ENCODE results near the gene RTN1. TPM values are rescaled to one million over a fixed set of nuclear protein-coding genes. Genes with fewer than 3 reads are reported as not detected.

Gene RTN1
- total and polyA plus RNA-seq, 2 experiments from 2014 or later, result 4.2 to 4.3 TPM

DNA sequence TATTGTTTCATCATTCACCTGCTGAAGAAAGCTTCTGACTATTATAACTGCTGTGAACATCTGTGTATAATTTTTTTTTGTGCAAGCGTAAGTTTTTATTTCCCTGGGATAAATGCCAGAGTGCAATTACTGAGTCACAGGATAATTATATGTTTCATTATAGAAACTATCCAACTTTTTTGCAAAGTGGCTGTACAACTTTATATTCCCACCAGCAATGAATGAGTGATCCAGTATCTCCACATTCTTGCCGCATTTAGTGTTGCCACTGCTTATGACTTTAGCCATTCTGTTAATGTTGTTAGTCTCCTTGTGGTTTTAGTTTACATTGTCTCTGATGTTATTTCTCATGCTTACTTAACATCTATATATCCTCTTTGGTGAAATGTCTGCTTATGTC lies 205.8 kb downstream of the RTN1 start:
- H3K27ac Mint-ChIP-seq, result no peak overlapping the region
- H3K27me3 Mint-ChIP-seq (ENCODE audit: insufficient read depth, low read depth, poor library complexity), result peaks cover 5% of the 10 kb centered on the region
- no peak for TF ChIP-seq ZNF114 (CRISPR knock-in tag; IDR thresholded peaks at IDR 0.05)
- no peak for TF ChIP-seq ZNF331 (CRISPR knock-in tag; IDR thresholded peaks at IDR 0.05; ENCODE audit: low read depth)
- DNase-seq (ENCODE audit: low spot score) (no peak), ATAC-seq (no peak)
- Histone ChIP-seq H4K20me1 (replicated peaks; ENCODE audit: insufficient read depth) (no peaks in the 10 kb centered on the region), H3K36me3 (ENCODE audit: insufficient read depth) (no peaks in the 10 kb centered on the region), H3K27me3 (ENCODE audit: insufficient read depth) (no peaks in the 10 kb centered on the region), H3K4me2 (no peak overlapping the region), H3K4me1 (ENCODE audit: insufficient read depth) (no peaks in the 10 kb centered on the region), H2AFZ (no peak overlapping the region), H3K27ac (ENCODE audit: low read depth) (no peak overlapping the region), H3K79me2 (replicated peaks; ENCODE audit: insufficient read depth) (no peaks in the 10 kb centered on the region), H3K4me3 (no peak overlapping the region), H3F3A (replicated peaks; ENCODE audit: low read depth) (no peaks in the 10 kb centered on the region), H3K9me2 (ENCODE audit: insufficient read depth) (peaks cover 7% of the 10 kb centered on the region; the same call in 1 of the 2 replicates)
- peaks cover 5% of the 10 kb centered on the region; the same call in 2 of the 3 replicates for H3K36me3 Mint-ChIP-seq (ENCODE audit: low read depth)
- H3K4me3 Mint-ChIP-seq, result no peak overlapping the region
- H3K4me1 Mint-ChIP-seq, result no peaks in the 10 kb centered on the region
- peaks cover 25% of the 10 kb centered on the region for H3K9me3 Mint-ChIP-seq

DNA sequence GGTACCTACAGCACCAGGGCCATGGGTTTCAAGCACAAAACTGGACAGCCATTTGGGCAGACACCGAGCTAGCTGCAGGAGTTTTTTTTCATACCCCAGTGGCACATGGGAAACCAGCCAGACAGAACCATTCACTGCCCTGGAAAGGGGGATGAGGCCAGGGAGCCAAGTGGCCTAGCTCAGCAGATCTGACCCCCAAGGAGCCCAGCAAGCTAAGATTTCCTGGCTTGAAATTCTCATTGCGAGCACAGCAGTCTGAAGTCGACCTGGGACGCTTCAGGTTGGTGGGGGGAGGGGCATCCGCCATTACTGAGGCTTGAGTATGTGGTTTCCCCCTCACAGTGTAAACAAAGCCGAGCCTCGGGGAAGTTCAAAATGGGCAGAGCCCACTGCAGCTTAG lies 212.8 kb downstream of the RTN1 start:
- H3F3A ChIP-seq (replicated peaks; ENCODE audit: low read depth), result no peaks in the 10 kb centered on the region
- H3K9me3 Mint-ChIP-seq, result peaks cover 16% of the 10 kb centered on the region
- no peaks in the 10 kb centered on the region for H3K36me3 Mint-ChIP-seq (ENCODE audit: low read depth)
- H3K27me3 Mint-ChIP-seq (ENCODE audit: insufficient read depth, low read depth, poor library complexity), result no peaks in the 10 kb centered on the region
- no peak overlapping the region for H3K4me3 Mint-ChIP-seq
- H2AFZ ChIP-seq, result peak overlapping the region; percentile 72
- H3K9me2 ChIP-seq (ENCODE audit: insufficient read depth), result no peaks in the 10 kb centered on the region
- no peak overlapping the region for H3K27ac ChIP-seq (ENCODE audit: low read depth)
- H3K4me1 Mint-ChIP-seq, result no peaks in the 10 kb centered on the region
- H3K27me3 ChIP-seq (ENCODE audit: insufficient read depth), result no peaks in the 10 kb centered on the region
- H3K4me1 ChIP-seq (ENCODE audit: insufficient read depth), result no peaks in the 10 kb centered on the region
- no peaks in the 10 kb centered on the region for H4K20me1 ChIP-seq (replicated peaks; ENCODE audit: insufficient read depth)
- H3K36me3 ChIP-seq (ENCODE audit: insufficient read depth), result no peaks in the 10 kb centered on the region
- ATAC-seq, result no peak
- H3K4me3 ChIP-seq, result no peak overlapping the region
- no peaks in the 10 kb centered on the region for H3K79me2 ChIP-seq (replicated peaks; ENCODE audit: insufficient read depth)
- H3K27ac Mint-ChIP-seq, result no peak overlapping the region
- peak; percentile 37 for DNase-seq (ENCODE audit: low spot score)
- H3K4me2 ChIP-seq, result no peak overlapping the region
- no peak for TF ChIP-seq POLR2AphosphoS5 (IDR thresholded peaks at IDR 0.05; ENCODE audit: low read depth)
- no peak for TF ChIP-seq ZNF114 (CRISPR knock-in tag; IDR thresholded peaks at IDR 0.05)
- TF ChIP-seq, protein P1, sequence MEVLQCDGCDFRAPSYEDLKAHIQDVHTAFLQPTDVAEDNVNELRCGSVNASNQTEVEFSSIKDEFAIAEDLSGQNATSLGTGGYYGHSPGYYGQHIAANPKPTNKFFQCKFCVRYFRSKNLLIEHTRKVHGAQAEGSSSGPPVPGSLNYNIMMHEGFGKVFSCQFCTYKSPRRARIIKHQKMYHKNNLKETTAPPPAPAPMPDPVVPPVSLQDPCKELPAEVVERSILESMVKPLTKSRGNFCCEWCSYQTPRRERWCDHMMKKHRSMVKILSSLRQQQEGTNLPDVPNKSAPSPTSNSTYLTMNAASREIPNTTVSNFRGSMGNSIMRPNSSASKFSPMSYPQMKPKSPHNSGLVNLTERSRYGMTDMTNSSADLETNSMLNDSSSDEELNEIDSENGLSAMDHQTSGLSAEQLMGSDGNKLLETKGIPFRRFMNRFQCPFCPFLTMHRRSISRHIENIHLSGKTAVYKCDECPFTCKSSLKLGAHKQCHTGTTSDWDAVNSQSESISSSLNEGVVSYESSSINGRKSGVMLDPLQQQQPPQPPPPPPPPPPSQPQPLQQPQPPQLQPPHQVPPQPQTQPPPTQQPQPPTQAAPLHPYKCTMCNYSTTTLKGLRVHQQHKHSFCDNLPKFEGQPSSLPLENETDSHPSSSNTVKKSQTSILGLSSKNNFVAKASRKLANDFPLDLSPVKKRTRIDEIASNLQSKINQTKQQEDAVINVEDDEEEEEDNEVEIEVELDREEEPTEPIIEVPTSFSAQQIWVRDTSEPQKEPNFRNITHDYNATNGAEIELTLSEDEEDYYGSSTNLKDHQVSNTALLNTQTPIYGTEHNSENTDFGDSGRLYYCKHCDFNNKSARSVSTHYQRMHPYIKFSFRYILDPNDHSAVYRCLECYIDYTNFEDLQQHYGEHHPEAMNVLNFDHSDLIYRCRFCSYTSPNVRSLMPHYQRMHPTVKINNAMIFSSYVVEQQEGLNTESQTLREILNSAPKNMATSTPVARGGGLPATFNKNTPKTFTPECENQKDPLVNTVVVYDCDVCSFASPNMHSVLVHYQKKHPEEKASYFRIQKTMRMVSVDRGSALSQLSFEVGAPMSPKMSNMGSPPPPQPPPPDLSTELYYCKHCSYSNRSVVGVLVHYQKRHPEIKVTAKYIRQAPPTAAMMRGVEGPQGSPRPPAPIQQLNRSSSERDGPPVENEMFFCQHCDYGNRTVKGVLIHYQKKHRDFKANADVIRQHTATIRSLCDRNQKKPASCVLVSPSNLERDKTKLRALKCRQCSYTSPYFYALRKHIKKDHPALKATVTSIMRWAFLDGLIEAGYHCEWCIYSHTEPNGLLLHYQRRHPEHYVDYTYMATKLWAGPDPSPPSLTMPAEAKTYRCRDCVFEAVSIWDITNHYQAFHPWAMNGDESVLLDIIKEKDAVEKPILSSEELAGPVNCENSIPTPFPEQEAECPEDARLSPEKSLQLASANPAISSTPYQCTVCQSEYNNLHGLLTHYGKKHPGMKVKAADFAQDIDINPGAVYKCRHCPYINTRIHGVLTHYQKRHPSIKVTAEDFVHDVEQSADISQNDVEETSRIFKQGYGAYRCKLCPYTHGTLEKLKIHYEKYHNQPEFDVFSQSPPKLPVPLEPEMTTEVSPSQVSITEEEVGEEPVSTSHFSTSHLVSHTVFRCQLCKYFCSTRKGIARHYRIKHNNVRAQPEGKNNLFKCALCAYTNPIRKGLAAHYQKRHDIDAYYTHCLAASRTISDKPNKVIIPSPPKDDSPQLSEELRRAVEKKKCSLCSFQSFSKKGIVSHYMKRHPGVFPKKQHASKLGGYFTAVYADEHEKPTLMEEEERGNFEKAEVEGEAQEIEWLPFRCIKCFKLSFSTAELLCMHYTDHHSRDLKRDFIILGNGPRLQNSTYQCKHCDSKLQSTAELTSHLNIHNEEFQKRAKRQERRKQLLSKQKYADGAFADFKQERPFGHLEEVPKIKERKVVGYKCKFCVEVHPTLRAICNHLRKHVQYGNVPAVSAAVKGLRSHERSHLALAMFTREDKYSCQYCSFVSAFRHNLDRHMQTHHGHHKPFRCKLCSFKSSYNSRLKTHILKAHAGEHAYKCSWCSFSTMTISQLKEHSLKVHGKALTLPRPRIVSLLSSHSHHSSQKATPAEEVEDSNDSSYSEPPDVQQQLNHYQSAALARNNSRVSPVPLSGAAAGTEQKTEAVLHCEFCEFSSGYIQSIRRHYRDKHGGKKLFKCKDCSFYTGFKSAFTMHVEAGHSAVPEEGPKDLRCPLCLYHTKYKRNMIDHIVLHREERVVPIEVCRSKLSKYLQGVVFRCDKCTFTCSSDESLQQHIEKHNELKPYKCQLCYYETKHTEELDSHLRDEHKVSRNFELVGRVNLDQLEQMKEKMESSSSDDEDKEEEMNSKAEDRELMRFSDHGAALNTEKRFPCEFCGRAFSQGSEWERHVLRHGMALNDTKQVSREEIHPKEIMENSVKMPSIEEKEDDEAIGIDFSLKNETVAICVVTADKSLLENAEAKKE (CRISPR knock-in tag; IDR thresholded peaks at IDR 0.05), result no peak
- no peak for TF ChIP-seq NANOG (IDR thresholded peaks at IDR 0.05; ENCODE audit: borderline replicate concordance)
- no peak for TF ChIP-seq EZH2phosphoT487 (IDR thresholded peaks at IDR 0.05; ENCODE audit: unreplicated experiment)
- no peak for TF ChIP-seq EZH2 (IDR thresholded peaks at IDR 0.05; ENCODE audit: low read depth, unreplicated experiment)
- TF ChIP-seq CREB1 (CRISPR knock-in tag; IDR thresholded peaks at IDR 0.05; ENCODE audit: low read depth), result no peak
- TF ChIP-seq, protein P2, sequence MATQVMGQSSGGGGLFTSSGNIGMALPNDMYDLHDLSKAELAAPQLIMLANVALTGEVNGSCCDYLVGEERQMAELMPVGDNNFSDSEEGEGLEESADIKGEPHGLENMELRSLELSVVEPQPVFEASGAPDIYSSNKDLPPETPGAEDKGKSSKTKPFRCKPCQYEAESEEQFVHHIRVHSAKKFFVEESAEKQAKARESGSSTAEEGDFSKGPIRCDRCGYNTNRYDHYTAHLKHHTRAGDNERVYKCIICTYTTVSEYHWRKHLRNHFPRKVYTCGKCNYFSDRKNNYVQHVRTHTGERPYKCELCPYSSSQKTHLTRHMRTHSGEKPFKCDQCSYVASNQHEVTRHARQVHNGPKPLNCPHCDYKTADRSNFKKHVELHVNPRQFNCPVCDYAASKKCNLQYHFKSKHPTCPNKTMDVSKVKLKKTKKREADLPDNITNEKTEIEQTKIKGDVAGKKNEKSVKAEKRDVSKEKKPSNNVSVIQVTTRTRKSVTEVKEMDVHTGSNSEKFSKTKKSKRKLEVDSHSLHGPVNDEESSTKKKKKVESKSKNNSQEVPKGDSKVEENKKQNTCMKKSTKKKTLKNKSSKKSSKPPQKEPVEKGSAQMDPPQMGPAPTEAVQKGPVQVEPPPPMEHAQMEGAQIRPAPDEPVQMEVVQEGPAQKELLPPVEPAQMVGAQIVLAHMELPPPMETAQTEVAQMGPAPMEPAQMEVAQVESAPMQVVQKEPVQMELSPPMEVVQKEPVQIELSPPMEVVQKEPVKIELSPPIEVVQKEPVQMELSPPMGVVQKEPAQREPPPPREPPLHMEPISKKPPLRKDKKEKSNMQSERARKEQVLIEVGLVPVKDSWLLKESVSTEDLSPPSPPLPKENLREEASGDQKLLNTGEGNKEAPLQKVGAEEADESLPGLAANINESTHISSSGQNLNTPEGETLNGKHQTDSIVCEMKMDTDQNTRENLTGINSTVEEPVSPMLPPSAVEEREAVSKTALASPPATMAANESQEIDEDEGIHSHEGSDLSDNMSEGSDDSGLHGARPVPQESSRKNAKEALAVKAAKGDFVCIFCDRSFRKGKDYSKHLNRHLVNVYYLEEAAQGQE (IDR thresholded peaks at IDR 0.05; ENCODE audit: unreplicated experiment), result no peak
- TF ChIP-seq, protein P3, sequence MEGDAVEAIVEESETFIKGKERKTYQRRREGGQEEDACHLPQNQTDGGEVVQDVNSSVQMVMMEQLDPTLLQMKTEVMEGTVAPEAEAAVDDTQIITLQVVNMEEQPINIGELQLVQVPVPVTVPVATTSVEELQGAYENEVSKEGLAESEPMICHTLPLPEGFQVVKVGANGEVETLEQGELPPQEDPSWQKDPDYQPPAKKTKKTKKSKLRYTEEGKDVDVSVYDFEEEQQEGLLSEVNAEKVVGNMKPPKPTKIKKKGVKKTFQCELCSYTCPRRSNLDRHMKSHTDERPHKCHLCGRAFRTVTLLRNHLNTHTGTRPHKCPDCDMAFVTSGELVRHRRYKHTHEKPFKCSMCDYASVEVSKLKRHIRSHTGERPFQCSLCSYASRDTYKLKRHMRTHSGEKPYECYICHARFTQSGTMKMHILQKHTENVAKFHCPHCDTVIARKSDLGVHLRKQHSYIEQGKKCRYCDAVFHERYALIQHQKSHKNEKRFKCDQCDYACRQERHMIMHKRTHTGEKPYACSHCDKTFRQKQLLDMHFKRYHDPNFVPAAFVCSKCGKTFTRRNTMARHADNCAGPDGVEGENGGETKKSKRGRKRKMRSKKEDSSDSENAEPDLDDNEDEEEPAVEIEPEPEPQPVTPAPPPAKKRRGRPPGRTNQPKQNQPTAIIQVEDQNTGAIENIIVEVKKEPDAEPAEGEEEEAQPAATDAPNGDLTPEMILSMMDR (conservative IDR thresholded peaks at IDR 0.05; ENCODE audit: low read depth in 2 of 2), result no peak
